HG02571 (cell line): Measurements from ENCODE around the gene SP140.
"Not testable (repeated sequence)": the region's sequence is repeated elsewhere in the genome, so short reads cannot be mapped to it uniquely, and the experiment has no call there.

Experiments used
- ATAC-seq: cut with Tn5 transposase; IDR thresholded peaks from one replicate; pipeline ENCODE4 v1.9.1; 2021; ENCODE audit warnings: mild to moderate bottlenecking, moderate library complexity; ENCODE audit not compliant: unreplicated experiment

SP140 gene

GRCh38 chr2:230282936-230283335 lies 57.4 kb downstream of the SP140 start:
- ATAC-seq: no peak

GRCh38 chr2:230286048-230286447 lies 60.5 kb downstream of the SP140 start:
- ATAC-seq: no peak

- ATAC-seq: not testable (repeated sequence)
Measured at GRCh38 chr2:230289311-230289710, 63.8 kb downstream of the SP140 start.

- no peak for ATAC-seq
Measured at GRCh38 chr2:230295192-230295591, 69.7 kb downstream of the SP140 start.

- ATAC-seq: no peak
Measured at GRCh38 chr2:230296917-230297316, 71.4 kb downstream of the SP140 start.

- ATAC-seq: no peak
Measured at GRCh38 chr2:230299618-230300017, 74.1 kb downstream of the SP140 start.

GRCh38 chr2:230305416-230306275 lies 80.1 kb downstream of the SP140 start:
- no peak for ATAC-seq

GRCh38 chr2:230306474-230306873 lies 80.9 kb downstream of the SP140 start:
- no peak for ATAC-seq

- no peak for ATAC-seq
Measured at GRCh38 chr2:230307485-230307884, 81.9 kb downstream of the SP140 start.

- no peak for ATAC-seq
Measured at GRCh38 chr2:230308402-230309000, 83.0 kb downstream of the SP140 start.

- not testable (repeated sequence) for ATAC-seq
Measured at GRCh38 chr2:230310792-230311191, 85.3 kb downstream of the SP140 start.

GRCh38 chr2:230311634-230312033 lies 86.1 kb downstream of the SP140 start:
- ATAC-seq: not testable (repeated sequence)

- ATAC-seq: no peak
Measured at GRCh38 chr2:230312638-230313037, 87.1 kb downstream of the SP140 start.

- ATAC-seq: no peak
Measured at GRCh38 chr2:230317366-230317765, 91.8 kb downstream of the SP140 start.

- ATAC-seq: peak; percentile 5
Measured at GRCh38 chr2:230318190-230319121, 92.9 kb downstream of the SP140 start.

- ATAC-seq: peak; percentile 47
Measured at GRCh38 chr2:230319211-230319862, 93.8 kb downstream of the SP140 start.

- no peak for ATAC-seq
Measured at GRCh38 chr2:230321031-230321430, 95.5 kb downstream of the SP140 start.

- ATAC-seq: no peak
Measured at GRCh38 chr2:230322561-230323384, 97.2 kb downstream of the SP140 start.

GRCh38 chr2:230323385-230324106 lies 98.0 kb downstream of the SP140 start:
- no peak for ATAC-seq
